ENCODE results near the gene MBP. TPM values are rescaled to one million over a fixed set of nuclear protein-coding genes. Genes with fewer than 3 reads are reported as not detected.

Gene MBP
- total and polyA plus RNA-seq, 2 experiments from 2014 or later: 18.4 to 22.9 TPM

GRCh38 chr18:77133051-77133834, 660 bp upstream of the MBP start:
- DNase-seq (ENCODE audit: low spot score) (peak; percentile 64), ATAC-seq (peak; percentile 64)
- H3K27ac Mint-ChIP-seq: no peak overlapping the region
- Histone ChIP-seq H3F3A (replicated peaks; ENCODE audit: low read depth) (peaks cover 5% of the 10 kb centered on the region; the same call in 1 of the 2 replicates), H4K20me1 (replicated peaks; ENCODE audit: insufficient read depth) (peaks cover 15% of the 10 kb centered on the region; the same call in 1 of the 2 replicates), H3K27me3 (ENCODE audit: insufficient read depth) (peaks cover 41% of the 10 kb centered on the region), H3K36me3 (ENCODE audit: insufficient read depth) (no peaks in the 10 kb centered on the region), H3K9me2 (ENCODE audit: insufficient read depth) (no peaks in the 10 kb centered on the region), H3K4me1 (ENCODE audit: insufficient read depth) (no peaks in the 10 kb centered on the region), H3K4me3 (peak overlapping the region; percentile 78), H3K27ac (ENCODE audit: low read depth) (no peak overlapping the region), H3K4me2 (peak overlapping the region; percentile 87), H3K79me2 (replicated peaks; ENCODE audit: insufficient read depth) (peaks cover 24% of the 10 kb centered on the region), H2AFZ (peak overlapping the region; percentile 94)
- H3K4me1 Mint-ChIP-seq: peaks cover 19% of the 10 kb centered on the region
- no peak for TF ChIP-seq CTCF (conservative IDR thresholded peaks at IDR 0.05; ENCODE audit: low read depth in 2 of 2)
- peak; percentile 54 for TF ChIP-seq EZH2 (IDR thresholded peaks at IDR 0.05; ENCODE audit: low read depth, unreplicated experiment)
- TF ChIP-seq JUNB (IDR thresholded peaks at IDR 0.05; ENCODE audit: unreplicated experiment): no peak
- H3K4me3 Mint-ChIP-seq: peak overlapping the region; percentile 71
- H3K9me3 Mint-ChIP-seq: no peaks in the 10 kb centered on the region; the same call in 2 of the 3 replicates
- peaks cover 37% of the 10 kb centered on the region for H3K27me3 Mint-ChIP-seq (ENCODE audit: insufficient read depth, low read depth, poor library complexity)
- H3K36me3 Mint-ChIP-seq (ENCODE audit: low read depth): peaks cover 10% of the 10 kb centered on the region; the same call in 2 of the 3 replicates

GRCh38 chr18:77131652-77132368, 773 bp downstream of the MBP start:
- peaks cover 15% of the 10 kb centered on the region; the same call in 1 of the 2 replicates for H4K20me1 ChIP-seq (replicated peaks; ENCODE audit: insufficient read depth)
- H3F3A ChIP-seq (replicated peaks; ENCODE audit: low read depth): peaks cover 5% of the 10 kb centered on the region; the same call in 1 of the 2 replicates
- no peaks in the 10 kb centered on the region for H3K9me3 Mint-ChIP-seq
- peaks cover 38% of the 10 kb centered on the region for H3K79me2 ChIP-seq (replicated peaks; ENCODE audit: insufficient read depth)
- DNase-seq (ENCODE audit: low spot score): peak; percentile 51
- peak overlapping the region; percentile 69 for H2AFZ ChIP-seq
- H3K36me3 Mint-ChIP-seq (ENCODE audit: low read depth): peaks cover 10% of the 10 kb centered on the region; the same call in 2 of the 3 replicates
- peaks cover 41% of the 10 kb centered on the region for H3K27me3 ChIP-seq (ENCODE audit: insufficient read depth)
- H3K4me1 ChIP-seq (ENCODE audit: insufficient read depth): no peaks in the 10 kb centered on the region
- H3K4me1 Mint-ChIP-seq: peaks cover 19% of the 10 kb centered on the region
- no peak overlapping the region for H3K27ac Mint-ChIP-seq
- no peaks in the 10 kb centered on the region for H3K36me3 ChIP-seq (ENCODE audit: insufficient read depth)
- H3K27ac ChIP-seq (ENCODE audit: low read depth): no peak overlapping the region
- H3K4me2 ChIP-seq: peak overlapping the region; percentile 87
- H3K4me3 Mint-ChIP-seq: peak overlapping the region; percentile 79
- H3K4me3 ChIP-seq: peak overlapping the region; percentile 78
- ATAC-seq: peak; percentile 60
- H3K9me2 ChIP-seq (ENCODE audit: insufficient read depth): no peaks in the 10 kb centered on the region
- H3K27me3 Mint-ChIP-seq (ENCODE audit: insufficient read depth, low read depth, poor library complexity): peaks cover 37% of the 10 kb centered on the region
- TF ChIP-seq CREB1 (CRISPR knock-in tag; IDR thresholded peaks at IDR 0.05; ENCODE audit: low read depth) (no peak), ETS1 (IDR thresholded peaks at IDR 0.05) (no peak), ZNF114 (CRISPR knock-in tag; IDR thresholded peaks at IDR 0.05) (no peak), ZNF331 (CRISPR knock-in tag; IDR thresholded peaks at IDR 0.05; ENCODE audit: low read depth) (no peak), ZNF462 (CRISPR knock-in tag; IDR thresholded peaks at IDR 0.05) (no peak), STAT1 (IDR thresholded peaks at IDR 0.05; ENCODE audit: unreplicated experiment) (no peak), POLR2AphosphoS5 (IDR thresholded peaks at IDR 0.05; ENCODE audit: low read depth) (no peak), EZH2phosphoT487 (IDR thresholded peaks at IDR 0.05; ENCODE audit: unreplicated experiment) (no peak)

Data from GM23338 (cell line).